Suprapubic skin (tissue), 4 donors: ENCODE data around the gene KRT77.

Experiments
- CTCF ChIP-seq, 2 donors: fragments of 200-600 bp in 1 of 2; fragments of 450-650 bp in 1 of 2; sonication (generic) in 1 of 2; IDR thresholded peaks; one replicate each; pipeline ENCODE4 v1.5.1; 2016 to 2019; ENCODE audit warnings: antibody characterized with exemption in 2 of 2, mild to moderate bottlenecking in 1 of 2, moderate library complexity in 1 of 2
- POLR2A ChIP-seq, 2 donors: fragments of 450-650 bp; IDR thresholded peaks; one replicate each; pipeline ENCODE4 v1.6.1; 2017; ENCODE audit warnings: antibody characterized with exemption in 2 of 2, mild to moderate bottlenecking in 2 of 2, moderate library complexity in 2 of 2
- POLR2AphosphoS5 ChIP-seq, 3 donors: sonication (generic); formaldehyde crosslinking; IDR thresholded peaks; one replicate each; pipeline ENCODE4 v1.6.1; 2017; ENCODE audit warnings: antibody characterized with exemption in 3 of 3

- TF ChIP-seq CTCF (IDR thresholded peaks at IDR 0.05) (no peak), POLR2A (IDR thresholded peaks at IDR 0.05) (no peak), POLR2AphosphoS5 (IDR thresholded peaks at IDR 0.05) (no peak)
These were observed 32.4 kb downstream of the KRT77 start for GRCh38 chr12:52670961-52671360.
